Posterior vena cava (tissue), 2 donors: ENCODE data around the gene LINC00237. TPM values are rescaled to one million over a fixed set of nuclear protein-coding genes. Genes with fewer than 3 reads are reported as not detected.

Source experiments
- DNase-seq: peaks from one replicate; pipeline ENCODE4 v3.0.0-alpha.2; 2020; ENCODE audit warnings: low spot score
- intact Hi-C, 2 donors: fragments of 100-400 bp; cut with DNase I; formaldehyde crosslinking; loops; one replicate each; pipeline versions ENCODE4 v1.14.1 to v1.14.2; 2022 to 2023
- total RNA-seq, 2 donors: library from RNA; stranded (reverse); fragmentation: NEBNext Ultra II Directional; extraction: Animal tissue kit (Norgen Biotek cat#: 25700); gene quantifications; one replicate each; pipeline ENCODE4 v1.2.1, GENCODE V29; 2021
- donor health status: DM: yes; HTN: yes; CAD: no.
- donor health status: DM: yes; HTN: yes; CAD: no.

Gene LINC00237
- total RNA-seq, 2 donors from 2014 or later: not detected

DNA sequence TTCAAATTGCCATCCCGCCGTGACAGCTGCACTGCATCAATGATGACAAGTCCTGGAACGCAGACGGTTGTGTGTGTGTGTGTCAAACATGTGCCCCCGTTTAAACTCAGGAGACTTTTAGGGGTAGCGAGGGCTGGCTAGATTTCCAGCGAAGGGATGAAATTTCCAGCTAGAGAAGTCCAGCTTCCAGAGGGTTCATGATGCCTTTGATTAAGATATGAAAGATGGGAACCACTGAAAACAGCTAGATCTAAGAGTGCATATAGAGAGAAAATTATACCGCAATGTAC, 20.4 kb upstream of the LINC00237 start:
- intact Hi-C loops: no loop called here
- no peak for DNase-seq

- intact Hi-C loops: no loop called here
- DNase-seq: peak; percentile 99
These were observed 19.9 kb upstream of the LINC00237 start, which contains the start of gene KIZ for GRCh38 chr20:21125849-21126580. Gene KIZ (plus strand): TSS chr20:21126082. CDS start chr20:21126116, 34 bp downstream.

DNA sequence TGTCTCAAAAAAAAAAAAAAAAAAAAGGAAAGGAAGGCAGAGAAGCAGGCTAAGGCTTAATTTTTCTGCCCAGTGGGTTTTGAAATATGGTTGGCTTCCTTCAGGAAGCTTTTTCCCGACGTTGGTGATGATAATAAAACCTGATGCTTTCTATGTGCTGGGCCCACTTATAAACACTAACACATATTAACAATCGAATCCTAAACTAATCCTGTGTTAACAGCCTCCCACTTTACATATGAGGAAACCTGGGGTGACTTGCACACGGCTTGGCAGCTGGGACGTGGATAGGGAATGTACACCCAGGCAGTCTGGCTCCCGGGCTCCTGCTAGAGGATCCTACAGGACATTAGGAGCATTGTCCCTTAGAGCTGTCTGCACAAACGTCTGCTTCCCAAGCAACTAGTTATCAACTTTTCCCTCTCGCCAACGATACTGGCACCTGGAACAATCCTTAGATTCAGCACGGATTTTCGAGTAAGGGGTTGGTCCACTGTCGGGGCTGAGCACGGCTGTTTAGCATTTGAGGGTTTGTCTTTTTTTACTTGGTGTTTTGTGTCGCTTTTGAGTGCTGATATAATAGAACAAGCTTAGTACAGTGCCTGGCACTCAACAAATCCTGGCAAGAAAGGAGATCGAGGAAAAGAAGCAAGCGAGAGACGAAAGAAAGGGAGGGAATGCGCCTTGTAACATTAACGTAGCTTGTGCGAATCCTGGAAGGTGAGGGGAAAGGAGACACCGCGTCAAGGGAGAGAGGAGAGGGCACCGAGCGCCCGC, 19.1 kb upstream of the LINC00237 start:
- intact Hi-C loops: no loop called here
- DNase-seq: no peak

- DNase-seq: no peak
These were observed 18.0 kb upstream of the LINC00237 start for GRCh38 chr20:21124190-21124589.

GRCh38 chr20:21118782-21119181, 12.6 kb upstream of the LINC00237 start:
- intact Hi-C loops: no loop called here
- no peak for DNase-seq

More at GRCh38 chr20:21124190-21124589, 18.0 kb upstream of the LINC00237 start:
- intact Hi-C loops: no loop called here

DNA sequence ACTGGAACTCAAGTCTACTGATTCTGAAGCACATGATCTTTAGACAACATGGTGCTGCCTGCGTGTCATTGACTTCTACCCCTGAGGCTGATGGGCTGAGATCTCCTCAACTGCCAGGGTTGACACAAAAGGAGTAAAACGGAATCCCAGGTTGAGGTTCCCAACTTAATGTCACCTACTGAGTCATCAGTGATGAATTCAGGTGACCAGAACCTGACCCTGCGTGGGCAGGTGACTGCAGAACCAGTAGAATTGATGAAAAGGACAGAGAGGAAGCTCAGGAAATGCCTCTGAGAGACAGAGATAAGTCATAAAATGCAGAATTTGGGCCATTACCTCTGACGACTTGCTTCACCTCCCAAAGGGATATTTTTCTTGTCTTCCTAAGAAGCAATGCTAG, 12.0 kb upstream of the LINC00237 start:
- DNase-seq: no peak
- intact Hi-C loops: no loop called here

GRCh38 chr20:21117521-21117920, 11.4 kb upstream of the LINC00237 start:
- no peak for DNase-seq
- intact Hi-C loops: no loop called here

- no peak for DNase-seq
- intact Hi-C loops: no loop called here
These were observed 8.4 kb upstream of the LINC00237 start for GRCh38 chr20:21114584-21114983.

DNA sequence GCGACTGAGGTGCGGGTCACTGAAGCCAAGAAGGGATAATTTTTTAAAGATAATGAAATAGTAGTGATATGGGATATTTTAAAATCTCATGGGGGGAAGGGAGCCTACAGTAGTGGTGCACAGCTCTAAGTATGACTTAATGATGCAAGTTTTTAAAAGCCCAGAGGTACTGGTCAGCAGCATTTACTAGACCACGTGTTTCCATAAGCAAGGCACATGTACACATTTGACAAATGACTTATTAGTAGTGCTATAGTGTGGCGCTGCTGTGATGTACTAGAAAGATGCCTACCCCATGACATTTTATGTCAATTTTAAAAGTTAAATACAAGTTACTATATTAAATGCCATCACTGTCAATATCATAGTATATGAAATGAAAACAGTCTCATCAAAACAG, 7.5 kb upstream of the LINC00237 start:
- intact Hi-C loops: no loop called here
- no peak for DNase-seq

- intact Hi-C loops: no loop called here
- no peak for DNase-seq
These were observed 5.3 kb upstream of the LINC00237 start for GRCh38 chr20:21111416-21111815.

GRCh38 chr20:21110811-21111210, 4.7 kb upstream of the LINC00237 start:
- intact Hi-C loops: no loop called here
- no peak for DNase-seq

- DNase-seq: no peak
- intact Hi-C loops: no loop called here
These were observed 3.0 kb upstream of the LINC00237 start for GRCh38 chr20:21109144-21109543.

- no peak for DNase-seq
- intact Hi-C loops: no loop called here
These were observed 558 bp downstream of the LINC00237 start for GRCh38 chr20:21105429-21106170.

GRCh38 chr20:21104921-21105320, 1.2 kb downstream of the LINC00237 start:
- no peak for DNase-seq
- intact Hi-C loops: no loop called here

- intact Hi-C loops: no loop called here
- no peak for DNase-seq
These were observed 1.7 kb downstream of the LINC00237 start for GRCh38 chr20:21104466-21104761.

DNA sequence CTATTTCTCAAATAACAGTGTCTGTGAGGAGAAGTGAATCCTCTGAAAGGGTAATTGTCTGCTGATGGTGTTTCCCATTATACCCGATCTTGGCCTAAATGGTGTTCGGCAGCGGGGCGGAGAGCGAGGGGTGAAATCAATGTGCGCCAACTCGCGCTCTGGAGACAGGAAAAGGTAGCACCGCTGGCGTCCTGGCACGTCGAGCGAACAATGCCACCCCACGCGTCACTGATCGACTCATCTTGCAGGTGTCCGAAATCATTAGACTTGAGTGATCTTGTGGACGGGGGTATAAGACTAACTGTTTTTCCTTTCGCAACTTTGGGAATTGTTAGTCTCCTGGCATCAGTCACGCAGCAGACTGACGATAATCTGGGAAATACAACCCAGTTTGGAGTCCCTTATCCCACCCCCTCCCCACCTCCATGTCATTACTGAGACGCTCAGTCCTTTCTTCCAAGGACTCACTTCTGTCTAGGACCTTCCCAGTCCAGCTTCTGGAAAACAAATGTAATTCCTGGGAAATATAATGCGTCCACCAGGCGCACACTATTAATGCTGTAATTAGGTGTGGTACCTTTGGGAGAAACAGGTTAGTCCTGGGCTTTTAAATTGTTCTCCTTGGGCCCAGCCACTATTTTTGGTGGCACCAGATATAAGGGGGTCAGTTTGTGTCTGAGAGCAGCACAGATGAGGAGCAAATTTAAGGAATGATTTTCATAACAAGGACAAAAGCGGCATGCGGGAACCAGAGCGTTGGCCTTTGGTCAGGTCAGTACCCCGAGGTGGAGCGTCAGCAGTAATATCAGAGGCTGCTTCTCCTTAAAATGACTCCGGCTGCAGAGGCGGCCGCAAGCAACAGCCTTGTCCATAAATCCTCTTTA, 2.3 kb downstream of the LINC00237 start:
- no peak for DNase-seq
- intact Hi-C loops: no loop called here

GRCh38 chr20:21102603-21103311, 3.4 kb downstream of the LINC00237 start:
- intact Hi-C loops: no loop called here
- peak; percentile 84 for DNase-seq

GRCh38 chr20:21101932-21102575, 4.1 kb downstream of the LINC00237 start:
- DNase-seq: peak; percentile 84
- intact Hi-C loops: no loop called here
